Loucy (cell line): ENCODE data around the gene C5AR2.

Experiments used
- H2AFZ ChIP-seq: fragments of 200-600 bp; sonication (generic); 2 replicates; pipeline ENCODE4 v1.6.0; 2016; ENCODE audit warnings: antibody characterized with exemption, mild to moderate bottlenecking, low read length, moderate library complexity
- H3F3A ChIP-seq: fragments of 200-600 bp; 2 replicates; pipeline ENCODE4 v1.6.0; 2016; ENCODE audit warnings: antibody characterized with exemption, low read depth, mild to moderate bottlenecking
- H3K27me3 ChIP-seq: fragments of 200-600 bp; sonication (generic); 2 replicates; pipeline ENCODE4 v1.6.1; 2014; ENCODE audit warnings: low read length, mild to moderate bottlenecking; ENCODE audit not compliant: insufficient read depth, poor library complexity, severe bottlenecking
- H3K36me3 ChIP-seq: fragments of 200-600 bp; sonication (generic); 2 replicates; pipeline ENCODE4 v1.6.1; 2016; ENCODE audit warnings: low read length; ENCODE audit not compliant: insufficient read depth
- H3K4me1 ChIP-seq: fragments of 200-600 bp; sonication (generic); 2 replicates; pipeline ENCODE4 v1.5.1; 2014; ENCODE audit warnings: low read length, mild to moderate bottlenecking; ENCODE audit not compliant: insufficient read depth, poor library complexity, severe bottlenecking
- H3K4me2 ChIP-seq: fragments of 200-600 bp; sonication (generic); 2 replicates; pipeline ENCODE4 v1.6.0; 2014; ENCODE audit warnings: antibody characterized with exemption, low read length, low read depth, mild to moderate bottlenecking; ENCODE audit not compliant: poor library complexity, severe bottlenecking
- H3K4me3 ChIP-seq: fragments of 200-600 bp; sonication (generic); 2 replicates; pipeline ENCODE4 v1.5.1; 2014; ENCODE audit warnings: low read length, mild to moderate bottlenecking, mixed read lengths; ENCODE audit not compliant: poor library complexity, severe bottlenecking
- H3K79me2 ChIP-seq: fragments of 200-600 bp; sonication (generic); 2 replicates; pipeline ENCODE4 v1.6.1; 2014; ENCODE audit warnings: low read length; ENCODE audit not compliant: insufficient read depth
- H3K9ac ChIP-seq: fragments of 200-600 bp; sonication (generic); 2 replicates; pipeline ENCODE4 v1.6.0; 2014; ENCODE audit warnings: mild to moderate bottlenecking, low read depth, low read length, moderate library complexity; ENCODE audit not compliant: poor library complexity, severe bottlenecking
- H3K9me2 ChIP-seq: fragments of 200-600 bp; sonication (generic); replicated peaks from 2 replicates; pipeline ENCODE4 v1.6.1; 2016; ENCODE audit warnings: low read depth, low read length, mixed read lengths
- H3K9me3 ChIP-seq: fragments of 200-600 bp; sonication (generic); 2 replicates; pipeline ENCODE4 v1.6.1; 2014; ENCODE audit warnings: mild to moderate bottlenecking, antibody characterized with exemption, low read length, low read depth; ENCODE audit not compliant: insufficient read depth
- H4K20me1 ChIP-seq: fragments of 200-600 bp; sonication (generic); 2 replicates; pipeline ENCODE4 v1.6.0; 2014; ENCODE audit warnings: antibody characterized with exemption, low read length, mild to moderate bottlenecking; ENCODE audit not compliant: insufficient read depth, poor library complexity, severe bottlenecking
- EZH2phosphoT487 ChIP-seq: fragments of 200-600 bp; IDR thresholded peaks from 2 replicates; pipeline ENCODE4 v1.6.1; 2018; ENCODE audit warnings: antibody characterized with exemption, mild to moderate bottlenecking, moderate library complexity, borderline replicate concordance
- TF ChIP-seq, protein P1 (sequence below): fragments of 200-600 bp; sonication (generic); conservative IDR thresholded peaks from 2 replicates; pipeline ENCODE4 v1.5.1; 2014; ENCODE audit warnings: mild to moderate bottlenecking, antibody characterized with exemption, low read length

Gene C5AR2

DNA sequence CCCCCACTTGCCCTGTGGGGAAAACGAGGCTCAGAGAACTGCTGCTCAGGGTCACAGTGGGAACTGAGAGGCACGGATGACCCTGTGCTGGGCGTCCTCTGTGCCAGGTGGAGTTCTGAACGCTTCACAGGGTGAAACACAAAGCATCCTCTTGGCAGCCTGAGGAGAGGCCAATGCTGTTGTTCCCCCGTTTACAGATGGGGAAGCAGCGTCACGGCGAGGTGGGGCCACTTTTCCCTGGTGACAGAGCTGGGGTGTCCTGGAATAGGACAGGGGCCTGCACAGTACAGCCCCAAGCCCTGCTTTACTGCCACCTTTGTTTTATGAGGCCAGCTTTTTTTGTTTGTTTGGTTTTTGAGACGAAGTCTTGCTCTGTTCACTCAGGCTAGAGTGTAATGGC, 39.3 kb downstream of the C5AR2 start:
- no peak for TF ChIP-seq EZH2phosphoT487
- TF ChIP-seq, protein P1, sequence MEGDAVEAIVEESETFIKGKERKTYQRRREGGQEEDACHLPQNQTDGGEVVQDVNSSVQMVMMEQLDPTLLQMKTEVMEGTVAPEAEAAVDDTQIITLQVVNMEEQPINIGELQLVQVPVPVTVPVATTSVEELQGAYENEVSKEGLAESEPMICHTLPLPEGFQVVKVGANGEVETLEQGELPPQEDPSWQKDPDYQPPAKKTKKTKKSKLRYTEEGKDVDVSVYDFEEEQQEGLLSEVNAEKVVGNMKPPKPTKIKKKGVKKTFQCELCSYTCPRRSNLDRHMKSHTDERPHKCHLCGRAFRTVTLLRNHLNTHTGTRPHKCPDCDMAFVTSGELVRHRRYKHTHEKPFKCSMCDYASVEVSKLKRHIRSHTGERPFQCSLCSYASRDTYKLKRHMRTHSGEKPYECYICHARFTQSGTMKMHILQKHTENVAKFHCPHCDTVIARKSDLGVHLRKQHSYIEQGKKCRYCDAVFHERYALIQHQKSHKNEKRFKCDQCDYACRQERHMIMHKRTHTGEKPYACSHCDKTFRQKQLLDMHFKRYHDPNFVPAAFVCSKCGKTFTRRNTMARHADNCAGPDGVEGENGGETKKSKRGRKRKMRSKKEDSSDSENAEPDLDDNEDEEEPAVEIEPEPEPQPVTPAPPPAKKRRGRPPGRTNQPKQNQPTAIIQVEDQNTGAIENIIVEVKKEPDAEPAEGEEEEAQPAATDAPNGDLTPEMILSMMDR = no peak
- H3K4me1 ChIP-seq = no peaks in the 10 kb centered on the region
- no peak overlapping the region for H3K4me3 ChIP-seq
- peaks cover 69% of the 10 kb centered on the region; the same call in 1 of the 2 replicates for H3K36me3 ChIP-seq
- H3K9me3 ChIP-seq = no peaks in the 10 kb centered on the region
- H3K79me2 ChIP-seq = no peaks in the 10 kb centered on the region
- H3K9ac ChIP-seq = no peak overlapping the region
- H3K9me2 ChIP-seq = no peaks in the 10 kb centered on the region
- H3K4me2 ChIP-seq = no peak overlapping the region
- H2AFZ ChIP-seq = no peak overlapping the region
- H3K27me3 ChIP-seq = no peaks in the 10 kb centered on the region
- no peaks in the 10 kb centered on the region for H3F3A ChIP-seq
- H4K20me1 ChIP-seq = no peaks in the 10 kb centered on the region

DNA sequence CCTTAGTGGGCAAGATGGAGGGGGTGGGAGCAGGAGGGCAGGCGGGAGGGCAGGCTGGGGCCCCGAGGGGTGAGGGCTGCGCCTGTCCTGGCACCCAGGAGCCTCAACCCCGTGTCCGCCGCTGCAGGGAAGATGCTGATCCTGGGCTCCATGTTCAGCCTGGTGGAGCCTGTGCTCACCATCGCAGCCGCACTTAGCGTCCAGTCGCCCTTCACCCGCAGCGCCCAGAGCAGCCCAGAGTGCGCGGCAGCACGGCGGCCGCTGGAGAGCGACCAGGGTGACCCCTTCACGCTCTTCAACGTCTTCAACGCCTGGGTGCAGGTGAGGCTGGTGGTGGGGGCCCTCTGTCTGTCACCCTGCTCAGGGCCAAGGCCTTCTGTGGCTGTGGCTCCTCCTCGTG, 40.6 kb downstream of the C5AR2 start:
- Histone ChIP-seq H3K9me2 (no peaks in the 10 kb centered on the region), H3K9me3 (no peaks in the 10 kb centered on the region), H3K4me3 (no peak overlapping the region), H3K4me1 (no peaks in the 10 kb centered on the region), H3F3A (no peaks in the 10 kb centered on the region), H3K4me2 (no peak overlapping the region), H3K9ac (no peak overlapping the region), H2AFZ (no peak overlapping the region), H4K20me1 (no peaks in the 10 kb centered on the region), H3K79me2 (no peaks in the 10 kb centered on the region), H3K27me3 (no peaks in the 10 kb centered on the region), H3K36me3 (peaks cover 77% of the 10 kb centered on the region; the same call in 1 of the 2 replicates)
- TF ChIP-seq, protein P1 = no peak
- no peak for TF ChIP-seq EZH2phosphoT487

DNA sequence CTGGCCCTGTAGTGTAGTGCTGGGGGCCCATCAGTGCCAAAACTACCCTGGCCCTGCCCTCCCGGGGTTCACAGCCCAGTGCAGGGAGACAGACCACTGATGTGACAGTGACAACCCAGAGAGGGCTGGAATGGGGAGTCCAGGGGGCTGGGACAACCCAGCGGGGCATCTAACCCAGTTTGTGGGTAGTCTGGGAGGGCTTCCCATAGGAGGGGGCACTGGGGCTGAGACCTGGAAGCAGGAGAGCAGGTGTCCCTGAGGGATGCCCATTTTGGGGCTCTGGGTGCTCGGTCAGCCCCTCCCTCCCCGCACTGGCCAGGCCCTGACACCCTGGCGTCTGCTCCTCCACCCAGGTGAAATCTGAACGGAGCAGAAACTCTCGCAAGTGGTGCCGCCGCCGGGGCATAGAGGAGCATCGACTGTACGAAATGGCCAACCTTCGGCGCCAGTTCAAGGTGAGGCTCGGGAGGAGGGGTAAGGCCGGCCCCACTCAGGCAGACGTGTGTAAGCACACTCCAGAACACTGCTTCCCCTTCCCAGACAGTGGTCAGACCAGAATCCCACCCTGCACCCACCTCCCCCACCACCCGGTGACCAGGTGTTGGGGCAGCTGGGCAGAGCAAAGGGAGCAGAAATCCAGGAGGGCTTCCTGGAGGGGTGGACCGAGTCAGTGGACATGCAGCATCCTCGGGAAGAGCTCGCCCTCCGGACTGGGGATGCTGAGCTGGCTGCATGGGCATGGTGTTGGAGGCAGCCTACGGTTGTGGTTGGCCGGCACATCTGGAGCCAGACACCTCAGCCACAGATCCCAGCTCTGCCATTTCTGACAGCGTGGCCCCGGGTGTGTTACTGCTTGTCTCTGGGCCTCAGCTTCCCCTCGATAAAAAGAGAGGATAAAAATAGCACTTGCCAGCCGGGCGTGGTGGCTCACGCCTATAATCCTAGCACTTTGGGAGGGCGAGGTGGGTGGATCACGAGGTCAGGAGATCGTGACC, 41.6 kb downstream of the C5AR2 start:
- peaks cover 77% of the 10 kb centered on the region; the same call in 1 of the 2 replicates for H3K36me3 ChIP-seq
- no peak overlapping the region for H3K9ac ChIP-seq
- no peaks in the 10 kb centered on the region for H4K20me1 ChIP-seq
- H3K27me3 ChIP-seq = no peaks in the 10 kb centered on the region
- H3K4me1 ChIP-seq = no peaks in the 10 kb centered on the region
- H2AFZ ChIP-seq = no peak overlapping the region
- H3K4me3 ChIP-seq = no peak overlapping the region
- no peaks in the 10 kb centered on the region for H3K9me2 ChIP-seq
- H3F3A ChIP-seq = no peaks in the 10 kb centered on the region
- H3K79me2 ChIP-seq = no peaks in the 10 kb centered on the region
- TF ChIP-seq EZH2phosphoT487 = no peak
- TF ChIP-seq, protein P1 = no peak
- H3K4me2 ChIP-seq = no peak overlapping the region
- no peaks in the 10 kb centered on the region for H3K9me3 ChIP-seq
